GM23338 (cell line): ENCODE results near the gene KLF11. TPM values are rescaled to one million over a fixed set of nuclear protein-coding genes. Genes with fewer than 3 reads are reported as not detected.

ENCODE experiments used
- ATAC-seq: fragments of 200-7000 bp; cut with Tn5 transposase; 3 replicates; pipeline ENCODE4 v1.9.1; 2020
- DNase-seq: peaks from one replicate; pipeline ENCODE4 v3.0.0-alpha.2; 2015; ENCODE audit warnings: low spot score
- H2AFZ ChIP-seq: fragments of 200-600 bp; sonication (generic); 2 replicates; pipeline ENCODE4 v1.8.0; 2016; ENCODE audit warnings: antibody characterized with exemption, mild to moderate bottlenecking, moderate library complexity
- H3F3A ChIP-seq: fragments of 200-600 bp; sonication (generic); replicated peaks from 2 replicates; pipeline ENCODE4 v1.8.0; 2017; ENCODE audit warnings: antibody characterized with exemption, mixed run types, low read depth
- H3K27ac ChIP-seq: fragments of 200-600 bp; sonication (generic); 2 replicates; pipeline ENCODE4 v1.6.1; 2016; ENCODE audit warnings: low read depth
- H3K27me3 ChIP-seq: fragments of 200-600 bp; sonication (generic); 2 replicates; pipeline ENCODE4 v1.8.0; 2016; ENCODE audit warnings: mild to moderate bottlenecking, mixed run types, moderate library complexity; ENCODE audit not compliant: insufficient read depth
- H3K36me3 ChIP-seq: fragments of 200-600 bp; sonication (generic); 2 replicates; pipeline ENCODE4 v1.8.0; 2016; ENCODE audit warnings: mild to moderate bottlenecking; ENCODE audit not compliant: insufficient read depth
- H3K4me1 ChIP-seq: fragments of 200-600 bp; sonication (generic); 2 replicates; pipeline ENCODE4 v1.8.0; 2016; ENCODE audit warnings: mild to moderate bottlenecking, moderate library complexity; ENCODE audit not compliant: insufficient read depth
- H3K4me2 ChIP-seq: fragments of 200-600 bp; sonication (generic); 2 replicates; pipeline ENCODE4 v1.7.1; 2017; ENCODE audit warnings: mixed run types
- H3K4me3 ChIP-seq: fragments of 200-600 bp; sonication (generic); 2 replicates; pipeline ENCODE4 v1.6.1; 2016; ENCODE audit warnings: mixed run types
- H3K79me2 ChIP-seq: fragments of 200-600 bp; sonication (generic); replicated peaks from 2 replicates; pipeline ENCODE4 v1.8.0; 2017; ENCODE audit warnings: mild to moderate bottlenecking; ENCODE audit not compliant: insufficient read depth
- H3K9me2 ChIP-seq: fragments of 200-600 bp; sonication (generic); 2 replicates; pipeline ENCODE4 v1.8.0; 2017; ENCODE audit not compliant: insufficient read depth
- H4K20me1 ChIP-seq: fragments of 200-600 bp; sonication (generic); replicated peaks from 2 replicates; pipeline ENCODE4 v1.8.0; 2017; ENCODE audit warnings: mild to moderate bottlenecking; ENCODE audit not compliant: insufficient read depth
- H3K27ac Mint-ChIP-seq: 2 replicates; pipeline ENCODE4 v1.8.0; 2020; ENCODE audit warnings: inconsistent platforms, mild to moderate bottlenecking, moderate library complexity, mixed read lengths
- H3K27me3 Mint-ChIP-seq: 3 replicates; pipeline ENCODE4 v1.8.0; 2022; ENCODE audit warnings: low read depth, mild to moderate bottlenecking, moderate library complexity, mixed read lengths, inconsistent platforms; ENCODE audit not compliant: insufficient read depth, poor library complexity
- H3K36me3 Mint-ChIP-seq: 3 replicates; pipeline ENCODE4 v1.8.0; 2021; ENCODE audit warnings: low read depth, mild to moderate bottlenecking, inconsistent platforms, moderate library complexity, mixed read lengths
- H3K4me1 Mint-ChIP-seq: 3 replicates; pipeline ENCODE4 v1.8.0; 2020; ENCODE audit warnings: mild to moderate bottlenecking, inconsistent platforms, mixed read lengths
- H3K4me3 Mint-ChIP-seq: 3 replicates; pipeline ENCODE4 v1.8.0; 2021; ENCODE audit warnings: moderate library complexity, mild to moderate bottlenecking, inconsistent platforms, mixed read lengths
- H3K9me3 Mint-ChIP-seq: 3 replicates; pipeline ENCODE4 v1.8.0; 2020; ENCODE audit warnings: moderate library complexity, mild to moderate bottlenecking, inconsistent platforms, mixed read lengths
- CTCF ChIP-seq, 2 experiments: fragments of 200-600 bp in 1 of 2; sonication (generic) in 1 of 2; conservative IDR thresholded peaks; 2 replicates each; pipeline versions ENCODE4 v1.5.1 to v1.6.1; 2016 to 2017; ENCODE audit warnings: antibody characterized with exemption in 2 of 2, low read depth in 2 of 2, mild to moderate bottlenecking in 2 of 2, moderate library complexity in 1 of 2
- ETS1 ChIP-seq: IDR thresholded peaks from 2 replicates; pipeline ENCODE4 v1.6.1; 2016; ENCODE audit warnings: antibody characterized with exemption
- EZH2 ChIP-seq: fragments of 200-600 bp; sonication (generic); IDR thresholded peaks from one replicate; pipeline ENCODE4 v1.8.0; 2017; ENCODE audit warnings: antibody characterized with exemption, mild to moderate bottlenecking, low read depth; ENCODE audit not compliant: unreplicated experiment
- EZH2phosphoT487 ChIP-seq: fragments of 200-600 bp; sonication (generic); IDR thresholded peaks from one replicate; pipeline ENCODE4 v1.8.1; 2018; ENCODE audit warnings: antibody characterized with exemption; ENCODE audit not compliant: unreplicated experiment
- JUNB ChIP-seq: IDR thresholded peaks from one replicate; pipeline ENCODE4 v1.6.1; 2016; ENCODE audit warnings: antibody characterized with exemption; ENCODE audit not compliant: unreplicated experiment
- NANOG ChIP-seq: IDR thresholded peaks from 2 replicates; pipeline ENCODE4 v1.6.1; 2016; ENCODE audit warnings: antibody characterized with exemption, borderline replicate concordance
- REST ChIP-seq: IDR thresholded peaks from one replicate; pipeline ENCODE4 v1.6.1; 2018; ENCODE audit warnings: antibody characterized with exemption; ENCODE audit not compliant: unreplicated experiment
- STAT1 ChIP-seq: IDR thresholded peaks from one replicate; pipeline ENCODE4 v1.6.1; 2016; ENCODE audit warnings: antibody characterized with exemption; ENCODE audit not compliant: unreplicated experiment
- polyA plus RNA-seq: library from polyadenylated mRNA; unstranded; fragments of >200 nt; fragmentation: Nextera tagmentation; extraction: Ambion mirVana; gene quantifications from 2 replicates; pipeline ENCODE4 v1.2.1, GENCODE V29; 2016
- total RNA-seq: library from RNA; depleted of rRNA; stranded (reverse); fragments of >200 nt; shearing (Covaris generic); gene quantifications from 2 replicates; pipeline ENCODE4 v1.2.3, GENCODE V29; 2014

The KLF11 gene
- total and polyA plus RNA-seq, 2 experiments from 2014 or later, result 1.4 to 5.6 TPM

- Mint-ChIP-seq H3K36me3 (no peaks in the 10 kb centered on the region), H3K4me1 (peaks cover 27% of the 10 kb centered on the region), H3K4me3 (no peak overlapping the region), H3K27me3 (peaks cover 10% of the 10 kb centered on the region), H3K27ac (no peak overlapping the region; the same call in 1 of the 2 replicates), H3K9me3 (0 out of 3 replicates have a peak, but pooled peaks cover 1% of the 10 kb centered on the region)
- H2AFZ ChIP-seq, result no peak overlapping the region
- H3K79me2 ChIP-seq, result no peaks in the 10 kb centered on the region
- no peaks in the 10 kb centered on the region; the same call in 1 of the 2 replicates for H3K4me1 ChIP-seq
- ATAC-seq, result peak; percentile 97
- H3K4me2 ChIP-seq, result no peak overlapping the region
- TF ChIP-seq EZH2phosphoT487 (no peak), ETS1 (no peak), EZH2 (no peak), NANOG (no peak), STAT1 (no peak), JUNB (no peak), REST (no peak), CTCF (conservative IDR thresholded peaks at IDR 0.05; ENCODE audit: low read depth in 2 of 2) (peak; percentile 83 to 84)
- H3K4me3 ChIP-seq, result no peak overlapping the region
- H3K36me3 ChIP-seq, result no peaks in the 10 kb centered on the region
- H4K20me1 ChIP-seq, result no peaks in the 10 kb centered on the region
- no peaks in the 10 kb centered on the region for H3K9me2 ChIP-seq
- H3F3A ChIP-seq, result no peaks in the 10 kb centered on the region
- H3K27ac ChIP-seq, result no peak overlapping the region
- peak; percentile 89 for DNase-seq
- H3K27me3 ChIP-seq, result no peaks in the 10 kb centered on the region
Measured at GRCh38 chr2:10097352-10098148, 54.2 kb downstream of the KLF11 start.
